GM12878 (cell line): Measurements from ENCODE around the gene RPS19BP1. TPM values are rescaled to one million over a fixed set of nuclear protein-coding genes. Genes with fewer than 3 reads are reported as not detected.
A peak's percentile ranks its signal among the peaks of the same experiment; 100 is the strongest.

Source experiments
- ATAC-seq: fragments of 200-7000 bp; cut with Tn5 transposase; 3 replicates; pipeline ENCODE4 v1.9.1; 2020; ENCODE audit warnings: mild to moderate bottlenecking, moderate library complexity
- BruUV-seq: library from RNA; stranded (reverse); fragments of 400-500 nt; replicated peaks from 2 replicates; lab custom pipeline; 2021; lab: Mats Ljungman, UMichigan
- CTCF ChIA-PET: fragments of 300-600 bp; sonication (Branson Sonifier 250); formaldehyde crosslinking; extraction: SDS; loops from one replicate; lab custom pipeline; 2021; ENCODE audit warnings: inconsistent platforms; lab: Yijun Ruan, JAX
- POLR2A ChIA-PET: fragments of 350-600 bp; formaldehyde crosslinking; extraction: SDS; loops from one replicate; lab custom pipeline; 2021; ENCODE audit warnings: inconsistent platforms; lab: Charles Lee
- RAD21 ChIA-PET: fragments of 300-600 bp; sonication (Branson Sonifier 250); formaldehyde crosslinking; loops from one replicate; lab custom pipeline; 2023; ENCODE audit warnings: antibody characterized with exemption; ENCODE audit not compliant: unreplicated experiment; lab: Charles Lee
- SMC1A ChIA-PET: fragments of 300-600 bp; sonication (Branson Sonifier 250); formaldehyde crosslinking; loops from one replicate; lab custom pipeline; 2023; ENCODE audit not compliant: unreplicated experiment, uncharacterized antibody; lab: Charles Lee
- DNase-seq: peaks from one replicate; pipeline ENCODE4 v3.0.0-alpha.2; 2011; ENCODE audit warnings: low read depth, low spot score
- FAIRE-seq: peaks from 3 replicates; lab custom pipeline; 2011; peaks lifted over from hg19 to GRCh38; lab: Jason Lieb, UNC
- H2AFZ ChIP-seq: 2 replicates; pipeline ENCODE4 v1.6.0; 2011; ENCODE audit warnings: low read depth, low read length, control low read depth; ENCODE audit not compliant: control insufficient read depth
- H3K27ac ChIP-seq: 2 replicates; pipeline ENCODE4 v1.5.1; 2011; ENCODE audit warnings: control low read depth; ENCODE audit not compliant: control insufficient read depth, insufficient read depth
- H3K27me3 ChIP-seq, 2 experiments: replicated peaks in 1 of 2; 2 replicates each; pipeline versions ENCODE4 v1.6.0 to v1.6.1; 2011; ENCODE audit warnings: low read length in 1 of 2; ENCODE audit not compliant: control insufficient read depth in 2 of 2, insufficient read depth in 2 of 2
- H3K36me3 ChIP-seq, 2 experiments: 2 replicates each; pipeline ENCODE4 v1.5.1; 2011; ENCODE audit warnings: low read length in 1 of 2; ENCODE audit not compliant: control insufficient read depth in 2 of 2, insufficient read depth in 2 of 2
- H3K4me1 ChIP-seq: 2 replicates; pipeline ENCODE4 v1.6.1; 2011; ENCODE audit warnings: mild to moderate bottlenecking, low read length, moderate library complexity, mixed read lengths; ENCODE audit not compliant: control insufficient read depth, insufficient read depth
- H3K4me2 ChIP-seq: 2 replicates; pipeline ENCODE4 v1.6.0; 2011; ENCODE audit warnings: control low read depth; ENCODE audit not compliant: control insufficient read depth, insufficient read depth
- H3K4me3 ChIP-seq: fragments of 200-600 bp; sonication (generic); 2 replicates; pipeline ENCODE4 v1.5.1; 2016
- H3K79me2 ChIP-seq: 2 replicates; pipeline ENCODE4 v1.6.0; 2011; ENCODE audit warnings: low read length; ENCODE audit not compliant: control insufficient read depth, insufficient read depth
- H3K9ac ChIP-seq: 2 replicates; pipeline ENCODE4 v1.8.0; 2011; ENCODE audit warnings: low read length, control low read depth, mixed read lengths; ENCODE audit not compliant: control insufficient read depth, insufficient read depth
- H3K9me3 ChIP-seq: replicated peaks from 3 replicates; pipeline ENCODE4 v1.5.1; 2011; ENCODE audit warnings: mild to moderate bottlenecking, low read length; ENCODE audit not compliant: control insufficient read depth, insufficient read depth
- H4K20me1 ChIP-seq: 2 replicates; pipeline ENCODE4 v1.6.0; 2011; ENCODE audit not compliant: control insufficient read depth, insufficient read depth
- POLR2AphosphoS5 ChIP-seq: IDR thresholded peaks from 2 replicates; pipeline ENCODE4 v1.6.1; 2011; ENCODE audit warnings: mild to moderate bottlenecking, low read length, inconsistent platforms
- RAD21 ChIP-seq: IDR thresholded peaks from 2 replicates; pipeline ENCODE4 v1.6.1; 2011; ENCODE audit warnings: mild to moderate bottlenecking, low read depth, low read length, moderate library complexity; ENCODE audit not compliant: insufficient read depth
- SPI1 ChIP-seq: IDR thresholded peaks from 2 replicates; pipeline ENCODE4 v1.6.1; 2011; ENCODE audit warnings: low read depth, mild to moderate bottlenecking, low read length, moderate library complexity, borderline replicate concordance; ENCODE audit not compliant: insufficient read depth
- WGBS: methylation state at CpG from one replicate; pipeline ENCODE4 v1.1.6; 2016; ENCODE audit warnings: low lambda C conversion rate; ENCODE audit not compliant: insufficient replicate concordance, insufficient coverage; ENCODE audit errors: missing lambda C conversion rate; 5-methylcytosine and 5-hydroxymethylcytosine counted together
- in situ Hi-C: fragments of 300-500 bp; cut with MboI; formaldehyde crosslinking; loops from 9 replicates; pipeline ENCODE4 v1.14.3; 2018; ENCODE audit warnings: mixed read lengths
- intact Hi-C: fragments of 100-400 bp; cut with micrococcal nuclease; formaldehyde crosslinking; loops from one replicate; pipeline ENCODE4 v1.14.2; 2022; ENCODE audit not compliant: unreplicated experiment
- polyA plus RNA-seq, 11 experiments: library from polyadenylated mRNA; depleted of rRNA in 4 of 11; unstranded in 6 of 11; stranded (reverse) in 5 of 11; fragments of >200 nt; fragmentation: Nextera tagmentation in 4 of 11; fragmentation: Illumina TruSeq in 1 of 11; extraction: Ambion mirVana in 4 of 11; extraction: Trizol in 1 of 11; gene quantifications; 1 replicate in 1 of 11; 2 replicates in 10 of 11; pipeline versions ENCODE4 v1.2.1 to v1.2.3, GENCODE V29; 2011 to 2016; ENCODE audit warnings: inconsistent platforms in 2 of 11, missing spikeins in 2 of 11, low read depth in 1 of 11
- total RNA-seq, 4 experiments: library from RNA; depleted of rRNA in 3 of 4; stranded (reverse); fragments of >200 nt in 3 of 4; fragmentation: Illumina TruSeq in 1 of 4; extraction: Trizol in 1 of 4; gene quantifications; 2 replicates each; pipeline versions ENCODE4 v1.2.1 to v1.2.3, GENCODE V29; 2013 to 2021
- TF ChIP-seq, protein P1 (sequence below), 3 experiments: IDR thresholded peaks in 2 of 3; conservative IDR thresholded peaks in 1 of 3; 2 replicates each; pipeline ENCODE4 v1.5.1; 2011; ENCODE audit warnings: low read depth in 3 of 3, low read length in 3 of 3, mild to moderate bottlenecking in 3 of 3, control low read depth in 2 of 3, moderate library complexity in 2 of 3, inconsistent platforms in 1 of 3, mixed read lengths in 1 of 3; ENCODE audit not compliant: control insufficient read depth in 2 of 3, insufficient read depth in 1 of 3; ENCODE audit errors: extremely low read depth in 1 of 3

The RPS19BP1 gene
- total and polyA plus RNA-seq, 10 of the 15 experiments (the other 5 are each of a cell fraction or from before 2014, with no cell fraction given), result 2.7 to 206 (median 78.6) TPM

DNA sequence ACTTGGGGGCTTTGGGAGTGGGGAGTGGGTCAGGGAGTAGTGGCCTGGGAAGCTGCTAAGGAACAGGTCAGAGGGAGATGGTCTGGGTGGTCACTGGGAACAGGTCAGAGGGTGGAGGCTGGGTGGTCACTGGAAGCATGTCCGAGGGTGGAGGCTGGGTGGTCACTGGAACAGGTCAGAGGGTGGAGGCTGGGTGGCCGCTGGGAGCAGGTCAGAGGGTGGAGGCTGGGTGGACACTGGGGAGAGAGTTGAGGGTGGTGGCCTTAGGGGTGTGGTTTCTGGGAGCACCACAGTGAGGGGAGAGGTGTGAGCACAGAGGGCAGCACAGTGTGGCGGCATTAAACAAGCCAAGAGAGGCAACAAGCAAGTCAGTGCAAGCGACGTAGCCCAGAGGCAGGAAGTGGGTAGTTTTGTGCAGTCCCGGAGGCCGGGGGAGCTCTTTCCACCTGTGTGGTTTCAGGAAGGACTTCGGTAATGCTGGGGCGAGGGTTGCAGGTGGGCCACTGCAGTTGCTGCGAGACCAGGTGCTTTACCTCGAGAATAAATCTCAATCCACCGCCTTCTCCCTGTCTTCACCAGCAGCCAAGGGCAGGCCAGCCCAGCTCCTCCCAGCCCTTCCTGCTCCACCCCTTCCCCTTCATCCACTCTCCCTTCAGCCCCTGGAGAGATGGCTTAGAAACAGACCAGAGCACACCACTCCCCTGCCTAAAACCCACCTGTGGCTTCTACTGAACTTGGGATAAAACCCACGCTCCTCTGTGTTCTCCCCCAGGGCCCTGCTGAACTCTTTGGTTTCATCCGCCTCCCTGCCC is 34.8 kb upstream of the RPS19BP1 start:
- ATAC-seq (peak; percentile 70), DNase-seq (no peak), FAIRE-seq (no peak)
- H2AFZ ChIP-seq, result no peak overlapping the region; the same call in 1 of the 2 replicates
- BruUV-seq, result no TSS peak
- no peaks in the 10 kb centered on the region for H3K9me3 ChIP-seq
- intact Hi-C loops, result no loop called here
- ChIA-PET POLR2A (no interaction called here), RAD21 (no interaction called here), CTCF (no interaction called here), SMC1A (no interaction called here)
- H3K9ac ChIP-seq, result no peak overlapping the region
- H3K4me2 ChIP-seq, result no peak overlapping the region
- in situ Hi-C loops, result no loop called here
- no peak overlapping the region for H3K27ac ChIP-seq
- no peaks in the 10 kb centered on the region for H4K20me1 ChIP-seq
- H3K4me3 ChIP-seq, result no peak overlapping the region
- TF ChIP-seq SPI1, result peak; percentile 39
- no peak for TF ChIP-seq POLR2AphosphoS5
- TF ChIP-seq RAD21, result peak; percentile 21; the same call in 1 of the 2 replicates
- TF ChIP-seq, protein P1, sequence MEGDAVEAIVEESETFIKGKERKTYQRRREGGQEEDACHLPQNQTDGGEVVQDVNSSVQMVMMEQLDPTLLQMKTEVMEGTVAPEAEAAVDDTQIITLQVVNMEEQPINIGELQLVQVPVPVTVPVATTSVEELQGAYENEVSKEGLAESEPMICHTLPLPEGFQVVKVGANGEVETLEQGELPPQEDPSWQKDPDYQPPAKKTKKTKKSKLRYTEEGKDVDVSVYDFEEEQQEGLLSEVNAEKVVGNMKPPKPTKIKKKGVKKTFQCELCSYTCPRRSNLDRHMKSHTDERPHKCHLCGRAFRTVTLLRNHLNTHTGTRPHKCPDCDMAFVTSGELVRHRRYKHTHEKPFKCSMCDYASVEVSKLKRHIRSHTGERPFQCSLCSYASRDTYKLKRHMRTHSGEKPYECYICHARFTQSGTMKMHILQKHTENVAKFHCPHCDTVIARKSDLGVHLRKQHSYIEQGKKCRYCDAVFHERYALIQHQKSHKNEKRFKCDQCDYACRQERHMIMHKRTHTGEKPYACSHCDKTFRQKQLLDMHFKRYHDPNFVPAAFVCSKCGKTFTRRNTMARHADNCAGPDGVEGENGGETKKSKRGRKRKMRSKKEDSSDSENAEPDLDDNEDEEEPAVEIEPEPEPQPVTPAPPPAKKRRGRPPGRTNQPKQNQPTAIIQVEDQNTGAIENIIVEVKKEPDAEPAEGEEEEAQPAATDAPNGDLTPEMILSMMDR (IDR thresholded peaks at IDR 0.05 in 2 of 3, conservative IDR thresholded peaks at IDR 0.05 in 1 of 3; ENCODE audit: control insufficient read depth in 2 of 3, extremely low read depth in 1 of 3, insufficient read depth in 1 of 3, low read depth in 3 of 3, low read length in 3 of 3), result 0 out of 6 replicates have a peak, but pooled peaks of 1 of the 3 experiments have one; percentile 12
- H3K36me3 ChIP-seq, result no peaks in the 10 kb centered on the region
- no peaks in the 10 kb centered on the region for H3K27me3 ChIP-seq
- 28% methylated on average over 14 of the region's 14 CpGs for WGBS
- H3K4me1 ChIP-seq, result no peaks in the 10 kb centered on the region
- no peaks in the 10 kb centered on the region for H3K79me2 ChIP-seq
